ENCODE results near the gene LIMS1.
A peak's percentile ranks its signal among the peaks of the same experiment; 100 is the strongest.
"Not testable (repeated sequence)": the region's sequence is repeated elsewhere in the genome, so short reads cannot be mapped to it uniquely, and the experiment has no call there.

The LIMS1 gene

DNA sequence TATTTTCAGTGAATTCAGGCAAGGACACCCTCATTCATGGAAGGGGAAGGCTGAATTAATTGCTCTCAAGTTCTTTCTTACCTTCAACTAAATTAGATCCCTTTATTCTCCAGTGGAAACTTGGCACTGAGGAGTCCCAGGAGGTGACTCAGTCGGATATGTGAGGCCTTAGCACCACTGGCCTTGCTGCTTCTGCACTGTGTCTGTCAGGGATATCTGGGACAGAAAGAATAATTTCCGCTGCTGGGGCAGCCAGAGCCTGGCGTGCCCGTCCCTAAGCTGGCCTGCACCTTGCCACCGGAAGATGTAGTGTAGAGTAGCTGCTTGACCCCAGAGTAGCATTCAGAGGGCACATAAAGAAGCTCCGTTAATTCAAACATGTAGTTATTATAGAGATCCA, 53.4 kb downstream of the LIMS1 start:
- peak; percentile 72 for DNase-seq (ENCODE audit: low read depth)

DNA sequence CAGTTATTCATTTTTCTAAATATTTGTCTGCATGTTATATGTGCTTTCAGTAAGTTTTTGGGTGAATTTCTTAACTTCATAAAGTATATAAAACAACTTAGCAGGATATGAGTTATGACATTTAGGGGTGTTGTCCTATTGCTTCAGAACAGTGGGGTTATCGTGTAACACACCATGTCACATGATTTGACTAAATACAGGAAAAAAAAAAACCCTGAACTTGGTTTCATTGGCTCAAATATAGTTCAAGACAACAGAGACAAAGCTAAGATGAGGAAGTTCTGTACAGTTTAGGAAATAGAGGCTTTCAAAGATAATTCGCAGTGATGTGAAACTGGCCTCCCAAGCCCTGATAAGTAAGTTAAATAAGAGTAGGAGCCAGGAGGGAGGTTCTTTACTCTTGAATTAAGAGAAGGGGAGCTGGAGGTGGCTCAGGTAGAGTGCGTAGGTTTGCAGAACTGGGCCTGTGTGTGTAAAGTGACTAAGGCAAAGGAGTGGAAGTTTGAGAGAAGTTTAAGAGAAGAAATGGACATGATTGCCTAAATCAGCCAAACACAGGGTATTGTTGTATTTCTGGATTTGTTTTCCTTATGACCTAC, 53.9 kb downstream of the LIMS1 start:
- no peak for DNase-seq (ENCODE audit: low read depth)

DNA sequence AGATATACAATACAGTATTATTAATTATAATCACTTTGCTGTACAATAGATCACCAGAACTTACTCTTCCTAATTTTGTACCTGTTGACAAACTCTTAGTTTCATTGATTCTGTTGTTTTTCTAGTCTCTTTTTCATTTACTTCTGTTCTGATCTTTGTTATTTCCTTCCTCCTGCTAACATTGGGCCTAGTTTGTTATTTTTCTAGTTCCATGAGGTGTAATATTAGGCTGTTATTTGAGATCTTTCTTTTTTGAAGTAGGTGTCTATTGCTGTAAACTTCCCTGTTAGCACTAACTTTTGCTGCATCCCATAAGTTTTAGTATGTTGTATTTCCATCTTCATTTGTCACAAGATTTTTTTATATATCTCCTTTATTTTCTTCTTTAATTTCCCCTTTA, 55.1 kb downstream of the LIMS1 start:
- DNase-seq (ENCODE audit: low read depth): no peak

DNA sequence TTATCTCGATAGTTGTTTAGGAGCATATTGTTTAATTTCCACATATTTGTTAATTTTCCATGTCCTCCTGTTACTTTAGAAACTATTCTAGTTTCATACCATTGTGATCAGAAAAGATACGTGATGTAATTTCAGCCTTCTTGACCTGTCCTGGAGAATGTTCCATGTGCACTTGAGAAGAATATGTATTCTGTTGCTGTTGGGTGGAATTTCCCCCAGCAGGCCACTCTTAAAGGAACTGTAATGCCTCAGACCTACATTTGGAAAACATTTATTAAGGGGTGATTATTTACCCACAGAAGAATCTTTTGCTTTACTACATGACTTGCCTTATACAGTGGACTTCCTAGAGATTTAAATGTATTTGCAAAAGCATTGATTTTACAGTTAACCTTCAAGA, 55.5 kb downstream of the LIMS1 start:
- no peak for DNase-seq (ENCODE audit: low read depth)

DNA sequence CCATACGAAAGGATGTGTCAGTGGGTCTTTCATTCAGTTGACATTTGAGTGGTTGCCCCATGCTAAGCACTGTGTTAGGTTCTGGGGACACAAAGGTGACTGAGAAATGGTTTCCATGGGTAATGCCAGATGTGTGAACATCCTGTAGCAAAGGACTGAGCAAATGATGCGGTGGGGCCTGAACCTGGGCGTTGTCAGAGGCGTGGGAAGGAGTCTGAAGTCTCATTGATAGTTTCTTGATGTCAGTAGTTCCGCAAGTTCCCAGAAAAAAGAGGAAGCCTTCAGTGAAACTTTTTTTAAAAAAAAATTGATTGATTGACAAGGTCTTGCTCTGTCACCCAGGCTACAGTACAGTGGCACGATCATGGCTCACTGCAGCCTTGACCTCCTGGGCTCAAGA, 56.9 kb downstream of the LIMS1 start:
- no peak for DNase-seq (ENCODE audit: low read depth)

DNA sequence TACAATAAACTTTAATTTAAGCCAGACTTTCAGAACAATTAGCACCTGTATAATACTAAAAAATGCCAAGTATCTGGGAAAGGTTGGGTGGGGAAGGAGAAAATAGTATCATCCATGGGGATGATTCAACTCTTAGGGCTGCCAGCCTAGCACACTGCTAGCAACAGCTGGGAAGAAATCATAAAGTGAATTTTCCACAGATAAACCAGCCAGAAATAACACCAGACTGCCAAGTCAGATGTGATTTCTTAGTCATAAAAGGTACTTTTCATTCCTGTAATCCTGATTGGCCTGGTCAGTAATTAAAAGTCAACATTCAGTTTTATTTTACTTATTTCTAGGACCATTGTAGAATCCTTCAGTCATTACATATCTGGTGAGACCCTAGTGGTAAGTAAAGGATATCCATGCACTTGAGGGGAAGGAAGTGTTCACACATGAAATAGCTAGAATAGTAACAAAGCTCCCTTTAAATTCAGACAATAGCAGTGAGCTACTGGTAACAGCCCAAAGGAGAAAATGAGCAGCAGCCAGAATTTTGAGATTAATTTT, 59.4 kb downstream of the LIMS1 start:
- peak; percentile 74 for DNase-seq (ENCODE audit: low read depth)

DNA sequence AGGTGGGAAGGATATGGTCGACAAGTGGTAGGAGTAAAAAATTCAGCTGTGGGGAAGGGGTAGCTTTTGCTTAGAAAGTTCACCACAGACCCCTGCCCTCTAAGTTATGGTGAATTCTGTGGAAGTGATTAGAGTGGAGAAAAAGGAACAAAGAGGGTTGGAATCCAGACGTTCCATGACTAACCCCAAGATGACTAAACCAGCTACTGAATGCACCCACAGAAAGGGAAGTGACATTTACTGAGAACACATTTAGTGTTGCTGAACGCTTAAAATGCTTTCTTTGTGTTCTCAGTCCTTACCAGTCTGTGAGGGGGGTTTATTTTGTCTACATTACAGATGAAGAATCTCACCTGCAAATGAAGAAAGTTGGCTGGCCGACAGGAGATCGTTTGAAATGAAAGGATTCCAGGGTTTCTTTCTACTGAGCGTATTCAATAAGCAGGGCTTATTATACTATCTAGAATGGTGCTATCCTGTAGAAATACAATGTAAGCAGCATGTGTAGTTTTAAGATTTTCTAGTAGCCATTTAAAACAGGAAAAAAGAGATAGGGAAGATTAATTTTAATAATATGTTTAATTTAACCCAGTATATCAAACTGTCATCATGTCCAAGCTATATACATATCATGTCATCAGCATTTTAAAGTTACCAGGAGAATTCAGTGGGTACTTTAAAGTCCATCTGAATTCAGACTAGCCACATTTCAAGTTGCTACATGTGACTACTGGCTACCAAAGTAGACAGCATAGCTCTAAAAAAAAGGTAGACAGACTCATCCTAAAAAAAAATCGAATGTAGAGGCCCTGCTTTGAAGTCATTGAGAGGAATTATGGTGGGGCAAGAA, 60.1 kb downstream of the LIMS1 start:
- DNase-seq (ENCODE audit: low read depth): peak; percentile 93

DNA sequence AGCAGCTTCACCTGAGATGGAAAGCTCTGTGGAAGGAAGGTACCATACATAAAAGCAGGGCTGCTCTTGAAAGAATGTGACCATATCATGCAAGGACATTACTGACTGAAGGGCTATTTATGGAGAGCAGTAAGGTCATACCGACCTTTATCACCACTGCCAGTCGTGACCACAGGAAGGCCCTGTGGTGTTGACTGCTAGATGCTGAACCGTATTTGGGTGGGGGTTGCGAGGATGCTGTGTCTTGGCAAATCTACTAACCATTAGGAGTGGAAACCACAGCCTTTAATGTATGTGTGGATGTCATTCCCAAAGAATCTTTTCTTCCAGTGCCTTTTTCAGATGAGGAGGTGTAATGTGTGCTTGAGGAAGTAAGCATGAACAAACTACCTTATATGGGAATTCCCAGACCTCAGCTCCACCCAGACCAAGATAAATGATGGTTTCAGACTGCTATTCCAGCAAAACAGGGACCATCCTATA, 60.8 kb downstream of the LIMS1 start:
- peak; percentile 97 for DNase-seq (ENCODE audit: low read depth)

DNA sequence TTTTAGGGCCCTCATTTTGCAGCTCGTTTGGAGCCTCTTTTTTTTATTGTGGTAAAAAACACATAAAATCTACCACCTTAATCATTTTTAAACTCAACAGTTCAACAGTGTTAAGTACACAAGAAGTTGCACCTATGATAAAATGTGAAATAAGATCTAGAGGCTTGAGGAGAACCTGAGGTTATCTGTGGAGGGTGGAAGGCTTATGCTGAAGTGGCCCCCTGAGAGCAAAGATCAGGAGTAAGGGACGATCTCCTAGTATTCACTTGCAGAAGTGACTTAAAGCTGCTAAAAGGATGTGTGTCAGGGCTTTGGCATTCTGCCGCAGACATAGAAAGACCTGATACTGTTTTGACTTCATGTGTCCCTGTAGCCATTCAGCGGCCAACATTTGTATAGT, 61.5 kb downstream of the LIMS1 start:
- not testable (repeated sequence) for DNase-seq (ENCODE audit: low read depth)

DNA sequence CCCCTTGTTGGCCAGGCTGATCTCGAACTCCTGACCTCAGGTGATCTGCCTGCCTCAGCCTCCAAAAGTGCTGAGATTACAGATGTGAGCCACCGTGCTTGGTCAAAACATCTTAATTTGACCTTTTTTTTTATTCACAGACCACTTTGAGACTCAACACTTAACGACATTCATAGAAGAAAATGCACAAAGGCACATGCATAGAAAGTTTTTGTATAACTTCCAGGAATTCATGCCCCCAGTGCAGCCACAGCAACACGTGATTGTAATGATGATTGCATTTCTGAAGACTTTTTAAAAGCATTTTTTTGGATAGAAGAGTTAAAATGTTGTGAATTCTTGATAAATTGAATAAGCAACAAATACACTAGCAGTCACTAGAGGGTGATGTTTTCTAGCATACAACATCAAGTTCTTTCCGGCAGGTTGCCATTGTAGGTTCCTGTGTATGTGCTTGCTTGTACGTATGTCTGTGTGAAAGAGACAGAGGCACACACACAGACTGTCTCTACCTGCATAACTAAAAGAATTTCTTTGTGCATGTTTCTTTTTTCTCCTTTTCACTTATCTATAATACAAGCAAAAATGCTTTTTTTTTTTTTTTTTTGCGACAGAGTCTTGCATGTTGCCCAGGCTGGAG, 63.0 kb downstream of the LIMS1 start:
- not testable (repeated sequence) for DNase-seq (ENCODE audit: low read depth)

DNA sequence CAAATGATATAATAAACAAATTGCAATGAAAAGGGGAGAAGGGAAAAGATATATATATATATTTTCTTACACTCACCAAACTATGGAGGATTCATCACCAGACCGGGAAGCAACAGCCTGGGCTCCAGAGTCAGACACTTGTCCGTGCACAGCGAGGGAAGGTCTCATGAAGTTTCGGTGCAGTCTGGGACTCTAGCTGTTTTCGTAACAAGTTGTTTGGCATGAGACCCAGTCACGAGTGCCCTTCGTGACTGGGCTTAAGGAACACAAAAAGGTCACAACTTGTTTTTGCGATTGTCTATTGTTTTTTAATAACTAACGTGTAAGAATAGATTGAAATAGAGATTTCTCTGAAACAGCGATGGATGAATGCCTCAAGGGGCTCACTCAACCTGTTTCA, 66.9 kb downstream of the LIMS1 start:
- not testable (repeated sequence) for DNase-seq (ENCODE audit: low read depth)

DNA sequence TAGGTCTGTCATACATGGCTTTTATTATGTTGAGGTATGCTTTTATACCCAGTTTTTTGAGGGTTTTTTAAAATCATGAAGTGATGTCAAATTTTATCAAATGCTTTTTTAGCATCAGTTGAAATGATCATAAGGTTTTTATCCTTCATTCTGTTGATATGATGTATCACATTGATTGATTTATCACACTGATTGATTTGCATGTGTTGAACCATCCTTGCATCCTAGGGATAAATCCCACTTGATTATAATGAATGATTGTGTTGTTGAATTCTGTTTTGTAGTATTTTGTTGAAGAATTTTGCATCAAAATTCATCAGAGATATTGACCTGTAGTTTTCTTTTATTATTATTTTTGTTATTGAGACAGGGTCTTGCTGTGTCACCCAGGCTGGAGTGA, 68.2 kb downstream of the LIMS1 start:
- DNase-seq (ENCODE audit: low read depth): no peak

DNA sequence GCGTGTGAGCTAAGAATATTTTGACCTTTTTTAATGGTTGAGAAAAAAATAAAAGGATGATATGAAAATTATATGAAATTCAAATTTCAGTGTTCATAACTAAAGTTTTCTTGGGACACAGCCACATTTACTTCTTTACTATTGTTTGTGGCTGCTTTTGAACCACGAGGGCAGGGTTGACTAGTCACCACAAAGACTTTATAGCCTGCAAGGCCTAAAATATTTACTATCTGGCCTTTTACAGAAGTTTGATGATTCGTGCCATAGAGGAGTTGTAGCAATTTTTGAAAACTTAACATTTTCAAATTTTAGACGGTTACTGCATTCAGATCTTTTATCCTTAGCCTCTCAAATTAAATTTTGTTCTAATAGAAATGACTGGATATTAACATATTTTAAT, 69.9 kb downstream of the LIMS1 start:
- no peak for DNase-seq (ENCODE audit: low read depth)

DNA sequence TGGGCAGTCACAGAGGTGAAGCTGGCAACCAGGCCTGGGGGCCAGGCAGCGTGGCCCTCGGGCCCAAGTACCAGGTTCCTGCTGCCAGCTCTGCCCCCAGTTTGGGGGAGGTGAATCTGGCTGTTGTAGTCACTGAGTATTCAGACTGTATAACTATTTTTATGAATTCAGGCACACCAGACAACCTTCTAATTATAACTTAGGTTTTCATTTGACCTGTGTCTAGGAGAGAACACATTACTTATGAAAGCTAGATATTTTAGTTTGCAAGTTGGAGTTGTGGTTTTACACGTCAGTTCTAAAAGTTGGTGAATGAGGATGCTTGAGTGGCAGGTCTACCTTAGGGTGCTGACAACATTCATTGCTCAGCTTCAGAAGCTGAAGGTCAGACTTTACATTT, 71.7 kb downstream of the LIMS1 start:
- no peak for DNase-seq (ENCODE audit: low read depth)

DNA sequence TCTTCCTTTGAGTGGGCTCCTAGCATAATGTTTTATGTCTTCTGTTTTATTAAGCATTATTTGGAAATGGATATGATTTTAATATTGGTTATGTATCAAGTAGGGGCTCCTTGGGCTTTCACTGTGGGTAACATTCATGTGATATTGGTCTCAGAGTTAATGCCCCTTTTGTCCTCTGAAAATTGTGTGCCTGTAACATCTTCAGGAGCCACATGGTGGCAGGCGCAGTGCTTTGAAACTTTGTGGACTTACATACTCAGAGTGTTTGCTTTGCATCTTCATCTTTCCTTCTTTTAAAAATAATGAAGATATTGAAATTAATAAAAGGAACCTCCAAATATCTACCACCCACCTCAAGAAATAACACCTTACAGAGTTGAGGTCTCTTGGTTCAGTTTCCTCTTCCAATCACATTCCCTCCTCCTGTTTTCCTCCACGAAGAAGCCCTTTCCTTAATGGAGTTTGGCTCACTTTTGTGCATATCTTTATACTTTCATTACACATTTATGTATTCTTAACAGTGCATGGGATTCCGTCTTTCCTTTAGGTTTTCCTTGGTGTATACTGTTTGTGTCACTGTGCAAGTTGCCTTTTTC, 73.5 kb downstream of the LIMS1 start:
- DNase-seq (ENCODE audit: low read depth): no peak

DNA sequence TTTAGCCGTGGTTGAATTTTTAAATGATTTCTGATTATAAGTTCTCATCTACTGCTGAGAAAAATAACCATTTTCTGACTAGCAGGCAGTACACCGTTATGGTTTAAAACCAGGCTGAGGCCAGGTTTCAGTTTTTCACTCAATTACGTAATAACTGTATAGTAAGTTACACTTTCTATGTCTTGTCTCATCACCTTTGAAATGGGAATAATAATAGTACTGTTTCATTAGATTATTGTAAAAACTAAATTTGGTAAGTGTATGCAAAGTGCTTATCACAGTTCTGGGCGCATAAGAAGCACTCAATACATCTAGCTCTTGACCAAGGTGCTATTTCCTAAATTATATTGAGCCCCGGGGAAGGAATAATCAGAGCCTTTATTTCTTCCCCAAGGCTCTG, 76.8 kb downstream of the LIMS1 start:
- DNase-seq (ENCODE audit: low read depth): no peak

DNA sequence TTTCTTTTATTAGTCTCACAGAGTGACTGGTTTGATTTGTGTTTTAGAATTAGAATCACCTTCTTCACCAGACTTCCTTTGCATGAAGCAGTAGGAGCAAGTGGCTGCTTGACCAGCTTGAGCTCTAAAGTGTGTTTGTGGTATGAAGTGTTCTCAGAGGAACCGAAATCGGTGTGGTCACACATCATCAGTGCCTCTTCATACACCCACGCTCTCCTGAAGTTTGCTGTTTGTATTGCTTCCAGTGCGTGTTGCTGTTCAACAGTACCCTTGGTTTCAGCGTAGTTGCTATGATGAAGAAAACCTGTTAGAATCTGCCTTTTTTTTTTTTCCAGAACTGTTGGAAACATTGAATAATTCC, 77.9 kb downstream of the LIMS1 start:
- no peak for DNase-seq (ENCODE audit: low read depth)

DNA sequence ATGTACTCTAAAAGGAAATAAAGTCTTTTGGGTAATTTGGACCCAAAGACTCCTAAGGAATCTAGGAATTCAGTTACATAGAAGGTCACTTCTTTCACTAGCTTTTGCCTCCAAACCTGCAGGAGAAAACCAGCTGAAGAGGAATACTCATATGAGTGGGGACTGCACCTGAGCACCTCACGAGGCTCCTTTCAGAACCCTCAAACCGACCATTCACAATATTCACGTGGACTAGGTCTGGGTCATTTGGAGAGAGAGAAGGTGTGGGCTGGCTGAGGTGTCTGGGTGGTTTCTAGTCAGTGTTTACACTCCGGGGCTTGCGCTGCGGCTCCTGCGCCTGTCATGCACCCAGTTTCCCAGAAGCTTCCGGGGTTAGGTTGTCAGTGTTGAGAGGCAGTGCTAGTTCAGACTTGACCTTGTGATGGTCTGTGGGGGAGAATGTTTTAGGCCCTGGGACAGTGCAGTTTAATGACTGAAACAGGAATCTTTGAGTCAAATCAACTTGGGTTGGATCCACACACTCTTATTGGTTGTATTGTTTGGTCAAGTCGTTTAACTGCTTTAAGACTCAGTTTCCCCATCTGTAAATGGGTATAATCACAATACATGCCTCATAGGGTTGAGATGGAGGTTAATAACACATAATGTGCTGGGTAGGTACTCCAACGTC, 78.4 kb downstream of the LIMS1 start:
- DNase-seq (ENCODE audit: low read depth): no peak

DNA sequence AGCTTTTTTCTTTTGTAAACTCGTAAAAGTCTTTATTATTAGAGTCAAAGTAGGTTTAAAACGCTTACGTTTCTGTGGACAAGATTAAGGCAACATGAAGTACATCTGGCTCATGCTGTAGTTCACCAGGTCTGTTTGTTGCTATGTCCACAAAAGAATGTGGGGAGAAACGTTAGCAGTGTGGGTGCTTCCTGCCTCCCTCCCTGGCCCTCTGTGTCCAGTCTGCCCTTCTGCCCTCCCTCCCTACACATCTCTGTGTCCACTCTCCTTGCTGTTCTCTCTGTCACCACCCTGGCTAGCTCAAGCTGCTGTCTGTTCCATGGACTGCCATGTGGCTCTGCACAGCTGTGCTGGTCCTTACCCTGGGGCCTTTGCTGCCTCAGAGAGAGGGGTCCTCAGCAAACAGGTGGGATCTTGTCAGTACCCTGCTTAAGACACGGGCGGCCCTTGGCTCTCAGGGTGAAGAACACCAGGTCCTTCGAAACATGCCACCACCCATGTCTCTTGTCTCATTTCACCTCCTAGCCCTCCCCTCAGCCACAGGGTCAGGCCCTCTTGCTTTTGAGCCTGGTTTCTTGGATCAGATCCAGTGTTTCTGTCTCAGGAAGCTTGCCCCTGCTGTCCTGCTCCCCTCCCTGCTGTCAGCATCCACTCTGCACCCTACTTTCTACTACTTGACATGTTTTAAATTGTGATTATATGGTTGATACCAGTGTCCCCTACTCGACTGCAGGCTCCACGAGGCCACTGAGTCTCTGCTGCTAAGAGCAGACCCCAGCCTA, 79.2 kb downstream of the LIMS1 start:
- DNase-seq (ENCODE audit: low read depth): no peak

DNA sequence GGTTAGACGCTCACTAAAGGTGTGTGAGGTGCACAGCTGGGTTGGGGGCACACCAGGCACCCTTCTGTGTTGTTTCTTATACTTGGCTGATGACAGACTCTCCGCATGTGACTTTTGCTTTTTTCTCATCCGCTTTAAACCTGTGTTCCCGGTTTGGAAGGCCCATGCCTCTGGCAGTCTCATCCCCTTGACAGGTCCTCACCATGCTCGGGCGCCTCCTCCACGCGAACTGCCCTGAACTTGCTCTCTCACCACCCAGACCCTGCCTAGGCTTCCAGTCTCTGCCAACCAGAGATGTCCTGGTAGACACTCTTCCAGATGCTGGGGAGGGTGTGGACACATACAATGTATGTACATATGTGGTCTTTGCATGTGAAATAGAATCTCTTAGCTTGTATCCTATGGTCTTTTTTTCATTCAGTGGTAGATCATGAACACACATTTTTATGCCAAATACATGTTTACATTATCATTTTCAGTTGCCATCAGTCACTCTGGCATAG, 79.8 kb downstream of the LIMS1 start:
- DNase-seq (ENCODE audit: low read depth): no peak

DNA sequence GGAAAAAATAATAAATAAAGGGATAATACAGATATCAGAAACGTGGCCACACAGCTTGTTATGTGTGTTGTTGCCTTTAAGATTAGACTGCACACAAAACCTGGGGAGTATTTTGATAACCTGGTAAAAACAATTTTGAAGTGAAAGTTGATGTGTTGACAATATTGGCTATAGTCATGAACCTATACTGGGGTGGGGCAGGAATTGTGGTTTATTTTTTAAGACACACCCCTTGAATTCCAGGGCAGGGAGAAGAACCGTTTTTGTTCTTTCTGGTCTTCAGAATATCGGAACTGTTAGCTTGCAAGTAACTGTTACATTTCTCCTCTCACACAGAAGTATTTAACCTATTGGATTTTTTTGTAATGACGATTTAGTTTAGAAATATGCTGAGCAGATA, 80.4 kb downstream of the LIMS1 start:
- no peak for DNase-seq (ENCODE audit: low read depth)

Data from non-pigmented ciliary epithelial cell (primary cell).